GM12892 (cell line): ENCODE results near the gene PPP2R2D.
"Not testable (repeated sequence)": the region's sequence is repeated elsewhere in the genome, so short reads cannot be mapped to it uniquely, and the experiment has no call there.

Source experiments
- POLR2A ChIP-seq: IDR thresholded peaks from 2 replicates; pipeline ENCODE4 v1.6.1; 2011; ENCODE audit warnings: low read depth, low read length, control low read depth
- POLR2AphosphoS5 ChIP-seq: IDR thresholded peaks from 2 replicates; pipeline ENCODE4 v1.6.1; 2011; ENCODE audit warnings: low read depth, low read length, control low read depth
- TAF1 ChIP-seq: IDR thresholded peaks from 2 replicates; pipeline ENCODE4 v1.6.1; 2011; ENCODE audit warnings: low read depth, mild to moderate bottlenecking, control low read depth, low read length, borderline replicate concordance

GRCh38 chr10:131987301-131987700 lies 86.5 kb downstream of the PPP2R2D start:
- not testable (repeated sequence) for TF ChIP-seq POLR2A, POLR2AphosphoS5, TAF1
